H1 (cell line): Measurements from ENCODE around the gene TCF7L2. TPM values are rescaled to one million over a fixed set of nuclear protein-coding genes. Genes with fewer than 3 reads are reported as not detected.

ENCODE experiments used
- CTCF ChIA-PET: fragments of 300-600 bp; sonication (Branson Sonifier 250); formaldehyde crosslinking; loops from one replicate; lab custom pipeline; 2021; ENCODE audit not compliant: partially characterized antibody; lab: Charles Lee
- POLR2A ChIA-PET: fragments of 300-600 bp; sonication (Branson Sonifier 250); formaldehyde crosslinking; loops from one replicate; lab custom pipeline; 2021; ENCODE audit warnings: inconsistent platforms; ENCODE audit not compliant: partially characterized antibody; lab: Charles Lee
- DNase-seq, 2 experiments: peaks; one replicate each; pipeline versions ENCODE4 v3.0.0 to v3.0.0-alpha.2; 2010 to 2022; ENCODE audit warnings: low spot score in 2 of 2, low read depth in 1 of 2, mixed read lengths in 1 of 2
- FAIRE-seq: peaks from 2 replicates; lab custom pipeline; 2011; peaks lifted over from hg19 to GRCh38; lab: Jason Lieb, UNC
- H2AFZ ChIP-seq: 2 replicates; pipeline ENCODE4 v1.8.1; 2012; ENCODE audit warnings: low read length, inconsistent platforms
- H2AK5ac ChIP-seq: 2 replicates; pipeline ENCODE4 v1.6.1; 2013; ENCODE audit warnings: low read depth, low read length
- H2BK120ac ChIP-seq: replicated peaks from 2 replicates; pipeline ENCODE3; 2013; ENCODE audit warnings: low read depth, low read length, inconsistent platforms
- H2BK12ac ChIP-seq: 2 replicates; pipeline ENCODE4 v1.6.1; 2013; ENCODE audit warnings: low read depth, low read length
- H2BK15ac ChIP-seq: 2 replicates; pipeline ENCODE4 v1.6.1; 2013; ENCODE audit warnings: low read length
- H2BK20ac ChIP-seq: 2 replicates; pipeline ENCODE4 v1.6.1; 2013; ENCODE audit warnings: low read length
- H2BK5ac ChIP-seq: 2 replicates; pipeline ENCODE4 v1.6.1; 2013; ENCODE audit warnings: low read depth, low read length
- H3K14ac ChIP-seq: 2 replicates; pipeline ENCODE4 v1.6.1; 2013; ENCODE audit warnings: inconsistent platforms; ENCODE audit not compliant: insufficient read length
- H3K18ac ChIP-seq: 2 replicates; pipeline ENCODE4 v1.6.1; 2013; ENCODE audit warnings: low read length; ENCODE audit errors: extremely low read depth
- H3K23ac ChIP-seq: 2 replicates; pipeline ENCODE4 v1.6.1; 2013; ENCODE audit warnings: inconsistent platforms; ENCODE audit not compliant: insufficient read length
- H3K23me2 ChIP-seq: 2 replicates; pipeline ENCODE4 v1.6.1; 2013; ENCODE audit warnings: low read depth, low read length
- H3K27ac ChIP-seq: 2 replicates; pipeline ENCODE4 v1.6.1; 2011; ENCODE audit warnings: low read depth, low read length, inconsistent platforms
- H3K27me3 ChIP-seq, 4 experiments: replicated peaks in 1 of 4; 1 replicate in 1 of 4; 2 replicates in 3 of 4; pipeline versions ENCODE4 v1.6.1 to v1.8.1; 2011 to 2013; ENCODE audit warnings: low read length in 3 of 4, mild to moderate bottlenecking in 3 of 4, inconsistent platforms in 2 of 4, mixed read lengths in 2 of 4, moderate library complexity in 1 of 4; ENCODE audit not compliant: control insufficient read depth in 3 of 4, insufficient read depth in 3 of 4; ENCODE audit errors: extremely low read depth in 1 of 4
- H3K36me3 ChIP-seq, 4 experiments: 2 replicates each; pipeline versions ENCODE4 v1.6.1 to v1.8.1; 2011 to 2013; ENCODE audit warnings: mild to moderate bottlenecking in 4 of 4, low read length in 3 of 4, moderate library complexity in 2 of 4, control low read depth in 1 of 4, inconsistent platforms in 1 of 4; ENCODE audit not compliant: insufficient read depth in 4 of 4, control insufficient read depth in 2 of 4
- H3K4ac ChIP-seq: replicated peaks from 2 replicates; pipeline ENCODE3; 2013; ENCODE audit warnings: low read length, low read depth, mixed read lengths, inconsistent platforms; ENCODE audit not compliant: insufficient read length
- H3K4me1 ChIP-seq, 4 experiments: replicated peaks in 1 of 4; 1 replicate in 1 of 4; 2 replicates in 3 of 4; pipeline versions ENCODE4 v1.6.1 to v1.8.1; 2011 to 2013; ENCODE audit warnings: low read length in 3 of 4, inconsistent platforms in 2 of 4, mixed read lengths in 1 of 4; ENCODE audit not compliant: insufficient read depth in 4 of 4, control insufficient read depth in 3 of 4
- H3K4me2 ChIP-seq, 2 experiments: 2 replicates each; pipeline versions ENCODE4 v1.6.1 to v1.8.1; 2011 to 2013; ENCODE audit warnings: low read depth in 2 of 2, low read length in 2 of 2, control low read depth in 1 of 2, inconsistent platforms in 1 of 2, mild to moderate bottlenecking in 1 of 2; ENCODE audit not compliant: insufficient read depth in 1 of 2
- H3K4me3 ChIP-seq, 4 experiments: fragments of 200-600, 300-600 bp in 1 of 4; sonication (generic), shearing (Covaris generic), sonication (Bioruptor Twin) in 1 of 4; 2 replicates each; pipeline versions ENCODE4 v1.5.1 to v1.8.1; 2011 to 2016; ENCODE audit warnings: low read length in 4 of 4, low read depth in 3 of 4, control low read depth in 2 of 4, inconsistent platforms in 2 of 4, mild to moderate bottlenecking in 2 of 4, mixed read lengths in 1 of 4, moderate library complexity in 1 of 4; ENCODE audit not compliant: insufficient read depth in 2 of 4; ENCODE audit errors: extremely low read depth in 1 of 4
- H3K56ac ChIP-seq: replicated peaks from 2 replicates; pipeline ENCODE3; 2013; ENCODE audit warnings: low read depth, mild to moderate bottlenecking, mixed read lengths, low read length, inconsistent platforms; ENCODE audit not compliant: insufficient read length
- H3K79me1 ChIP-seq: 2 replicates; pipeline ENCODE4 v1.6.1; 2013; ENCODE audit warnings: low read depth, low read length, control low read depth
- H3K79me2 ChIP-seq, 2 experiments: 2 replicates each; pipeline versions ENCODE4 v1.6.1 to v1.8.1; 2012 to 2013; ENCODE audit warnings: low read length in 2 of 2, mild to moderate bottlenecking in 2 of 2, inconsistent platforms in 1 of 2; ENCODE audit not compliant: insufficient read depth in 2 of 2, control insufficient read depth in 1 of 2
- H3K9ac ChIP-seq, 4 experiments: replicated peaks in 1 of 4; 1 replicate in 1 of 4; 2 replicates in 3 of 4; pipeline versions ENCODE4 v1.6.1 to v1.8.1; 2011 to 2013; ENCODE audit warnings: low read depth in 3 of 4, low read length in 3 of 4, control low read depth in 2 of 4, mild to moderate bottlenecking in 2 of 4, moderate library complexity in 2 of 4, inconsistent platforms in 1 of 4; ENCODE audit errors: extremely low read depth in 1 of 4
- H3K9me3 ChIP-seq, 2 experiments: 2 replicates each; pipeline versions ENCODE4 v1.6.1 to v1.8.1; 2012 to 2013; ENCODE audit warnings: mild to moderate bottlenecking in 2 of 2, moderate library complexity in 2 of 2, control low read depth in 1 of 2, inconsistent platforms in 1 of 2, low read depth in 1 of 2, low read length in 1 of 2, mixed read lengths in 1 of 2; ENCODE audit not compliant: insufficient read depth in 2 of 2
- H4K20me1 ChIP-seq, 2 experiments: replicated peaks in 1 of 2; 2 replicates each; pipeline versions ENCODE3 to v1.8.1; 2011 to 2013; ENCODE audit warnings: inconsistent platforms in 2 of 2, low read length in 2 of 2, mild to moderate bottlenecking in 1 of 2; ENCODE audit not compliant: insufficient read depth in 2 of 2, control insufficient read depth in 1 of 2
- H4K5ac ChIP-seq: 2 replicates; pipeline ENCODE4 v1.6.1; 2013; ENCODE audit warnings: low read length, low read depth, mixed read lengths, inconsistent platforms; ENCODE audit not compliant: insufficient read length
- H4K8ac ChIP-seq: 2 replicates; pipeline ENCODE4 v1.8.0; 2013; ENCODE audit warnings: mild to moderate bottlenecking, moderate library complexity, low read length, inconsistent platforms; ENCODE audit not compliant: insufficient read depth; ENCODE audit errors: extremely low read depth
- H4K91ac ChIP-seq: replicated peaks from 2 replicates; pipeline ENCODE3; 2013; ENCODE audit warnings: low read length, mixed read lengths, inconsistent platforms; ENCODE audit not compliant: insufficient read length
- BCL11A ChIP-seq, 2 experiments: IDR thresholded peaks; one replicate each; pipeline ENCODE4 v1.6.1; 2011; ENCODE audit warnings: low read depth in 2 of 2, low read length in 2 of 2, mild to moderate bottlenecking in 2 of 2
- HDAC6 ChIP-seq: IDR thresholded peaks from one replicate; pipeline ENCODE4 v1.7.1; 2012; ENCODE audit warnings: low read depth, mild to moderate bottlenecking, inconsistent platforms, low read length, moderate library complexity
- SIN3A ChIP-seq, 2 experiments: IDR thresholded peaks in 1 of 2; conservative IDR thresholded peaks in 1 of 2; 2 replicates each; pipeline ENCODE4 v1.6.1; 2011 to 2012; ENCODE audit warnings: low read length in 2 of 2, improper control_type of control experiment in 1 of 2, low read depth in 1 of 2, mild to moderate bottlenecking in 1 of 2
- SRF ChIP-seq: IDR thresholded peaks from 2 replicates; pipeline ENCODE4 v1.6.1; 2011; ENCODE audit warnings: mild to moderate bottlenecking, low read depth, low read length, moderate library complexity
- TAF1 ChIP-seq: IDR thresholded peaks from 2 replicates; pipeline ENCODE4 v1.6.1; 2011; ENCODE audit warnings: mild to moderate bottlenecking, low read depth, low read length
- WGBS, 2 experiments: shearing (Covaris generic) in 1 of 2; methylation state at CpG; one replicate each; pipeline versions ENCODE4 v1.1.6 to v1.1.7; 2013 to 2015; ENCODE audit warnings: low lambda C conversion rate in 2 of 2, mixed read lengths in 2 of 2, inconsistent platforms in 1 of 2, low coverage in 1 of 2, missing lambda C conversion rate in 1 of 2; ENCODE audit not compliant: insufficient replicate concordance in 2 of 2, insufficient coverage in 1 of 2, insufficient read length in 1 of 2; ENCODE audit errors: extremely low coverage in 1 of 2, missing lambda C conversion rate in 1 of 2; 5-methylcytosine and 5-hydroxymethylcytosine counted together
- polyA plus RNA-seq, 7 experiments: library from polyadenylated mRNA; depleted of rRNA in 3 of 7; stranded (reverse) in 5 of 7; unstranded in 2 of 7; fragments of >200 nt in 5 of 7; fragments of 200-250 nt in 2 of 7; gene quantifications; 1 replicate in 5 of 7; 2 replicates in 1 of 7; 4 replicates in 1 of 7; pipeline versions ENCODE4 v1.2.1 to v1.2.3, GENCODE V29; 2011 to 2013; ENCODE audit warnings: missing spikeins in 2 of 7, mixed read lengths in 2 of 7
- total RNA-seq: library from RNA; stranded (reverse); fragmentation: NEBNext Ultra II Directional; extraction: Animal tissue kit (Norgen Biotek cat#: 25700); gene quantifications from 2 replicates; pipeline ENCODE4 v1.2.1, GENCODE V29; 2021

Gene TCF7L2
- total and polyA plus RNA-seq, 2 of the 8 experiments (the other 6 are each of a cell fraction or from before 2014, with no cell fraction given), result 33.9 to 67.3 TPM

- no peak overlapping the region for H3K4me2 ChIP-seq
- H3K4me3 ChIP-seq, result no peak overlapping the region
- DNase-seq (no peak), FAIRE-seq (no peak)
- 94% methylated on average over 6 of the region's 6 CpGs; no CpG with 5 or more reads in 1 of the 2 experiments for WGBS, 2 experiments
- TF ChIP-seq SIN3A (conservative IDR thresholded peaks at IDR 0.05 in 1 of 2, IDR thresholded peaks at IDR 0.05 in 1 of 2; ENCODE audit: low read depth in 1 of 2, low read length in 2 of 2), result no peak
- TF ChIP-seq SRF, result no peak
- TF ChIP-seq HDAC6, result no peak
- no peak for TF ChIP-seq TAF1
- no peak for TF ChIP-seq BCL11A (IDR thresholded peaks at IDR 0.05; ENCODE audit: low read depth in 2 of 2, low read length in 2 of 2)
- no peak overlapping the region for H4K8ac ChIP-seq
- H2BK20ac ChIP-seq, result no peak overlapping the region
- ChIA-PET CTCF (interaction anchor here (0.7 to 1.0 kb wide), 3 partner anchors 9 to 212 kb away, joined by 3 read pairs; no protein-coding TSS in a partner anchor), POLR2A (no interaction called here)
- no peak overlapping the region for H2BK5ac ChIP-seq
- no peak overlapping the region for H4K5ac ChIP-seq
- H4K91ac ChIP-seq, result no peak overlapping the region
- no peak overlapping the region for H3K4ac ChIP-seq
- no peak overlapping the region for H2BK120ac ChIP-seq
- no peak overlapping the region for H2BK12ac ChIP-seq
- no peak overlapping the region for H3K9ac ChIP-seq
- H3K27me3 ChIP-seq, result no peaks in the 10 kb centered on the region
- peaks cover 2% of the 10 kb centered on the region; the same call in 1 of the 2 replicates for H3K79me1 ChIP-seq
- H2AK5ac ChIP-seq, result no peak overlapping the region
- H4K20me1 ChIP-seq, result peaks cover 0 to 2% of the 10 kb centered on the region in 2 experiments
- H3K4me1 ChIP-seq, result no peaks in the 10 kb centered on the region
- H3K23ac ChIP-seq, result no peak overlapping the region
- peaks cover 0 to 2% of the 10 kb centered on the region in 2 experiments; a peak in 1 of 4 replicates for H3K79me2 ChIP-seq
- no peak overlapping the region for H2AFZ ChIP-seq
- no peaks in the 10 kb centered on the region for H3K9me3 ChIP-seq
- H3K18ac ChIP-seq, result no peak overlapping the region
- H3K23me2 ChIP-seq, result no peaks in the 10 kb centered on the region
- no peak overlapping the region for H3K56ac ChIP-seq
- H2BK15ac ChIP-seq, result no peak overlapping the region
- H3K36me3 ChIP-seq, result peaks cover 38 to 98% (median 89%) of the 10 kb centered on the region in 4 experiments
- H3K14ac ChIP-seq, result no peak overlapping the region
- H3K27ac ChIP-seq, result no peak overlapping the region
These were observed 201.2 kb downstream of the TCF7L2 start for GRCh38 chr10:113151190-113151666.
